ENCODE measurements around the gene SLC25A22. TPM values are rescaled to one million over a fixed set of nuclear protein-coding genes. Genes with fewer than 3 reads are reported as not detected.

Gene SLC25A22
- total RNA-seq, 1 experiment from 2014 or later: 38.1 TPM

GRCh38 chr11:763549-764321, 34.3 kb downstream of the SLC25A22 start:
- POLR2A ChIA-PET (ENCODE audit: low non-redundant PET): no interaction called here
- TSS peak; percentile 20 for BruUV-seq (replicated peaks)

GRCh38 chr11:763073-763463, 35.0 kb downstream of the SLC25A22 start:
- no TSS peak for BruUV-seq (replicated peaks)
- Histone ChIP-seq H3K36me3 (ENCODE audit: insufficient read depth, low read length, poor library complexity, severe bottlenecking) (peaks cover 50% of the 10 kb centered on the region), H3K27ac (ENCODE audit: low read depth, low read length, poor library complexity, severe bottlenecking) (peak overlapping the region; percentile 30), H3K4me3 (ENCODE audit: low read depth, low read length, poor library complexity, severe bottlenecking) (no peak overlapping the region), H3K4me1 (ENCODE audit: insufficient read depth, low read length, poor library complexity, severe bottlenecking) (no peaks in the 10 kb centered on the region), H3K27me3 (replicated peaks; ENCODE audit: insufficient read depth, low read depth, low read length, poor library complexity) (no peaks in the 10 kb centered on the region), H3K9me3 (ENCODE audit: low read depth, low read length, poor library complexity, severe bottlenecking) (no peaks in the 10 kb centered on the region)
- no peak for DNase-seq (ENCODE audit: low spot score)
- no peak for TF ChIP-seq CTCF (conservative IDR thresholded peaks at IDR 0.05; ENCODE audit: low read depth, low read length)
- ChIA-PET POLR2A (ENCODE audit: low non-redundant PET) (no interaction called here), CTCF (no interaction called here)
- intact Hi-C loops (cut with micrococcal nuclease; ENCODE audit: unreplicated experiment): no loop called here

More at GRCh38 chr11:763549-764321, 34.3 kb downstream of the SLC25A22 start:
- H3K4me3 ChIP-seq (ENCODE audit: low read depth, low read length, poor library complexity, severe bottlenecking): no peak overlapping the region
- intact Hi-C loops (cut with micrococcal nuclease; ENCODE audit: unreplicated experiment): no loop called here
- no peak overlapping the region for H3K27ac ChIP-seq (ENCODE audit: low read depth, low read length, poor library complexity, severe bottlenecking)
- CTCF ChIA-PET: no interaction called here
- no peaks in the 10 kb centered on the region for H3K27me3 ChIP-seq (replicated peaks; ENCODE audit: insufficient read depth, low read depth, low read length, poor library complexity)
- H3K9me3 ChIP-seq (ENCODE audit: low read depth, low read length, poor library complexity, severe bottlenecking): no peaks in the 10 kb centered on the region
- TF ChIP-seq EZH2 (IDR thresholded peaks at IDR 0.05; ENCODE audit: borderline replicate concordance, low read depth, low read length, poor library complexity, severe bottlenecking): no peak
- no peak for TF ChIP-seq CTCF (conservative IDR thresholded peaks at IDR 0.05; ENCODE audit: low read depth, low read length)
- H3K4me1 ChIP-seq (ENCODE audit: insufficient read depth, low read length, poor library complexity, severe bottlenecking): no peaks in the 10 kb centered on the region
- no peak for DNase-seq (ENCODE audit: low spot score)
- peaks cover 50% of the 10 kb centered on the region for H3K36me3 ChIP-seq (ENCODE audit: insufficient read depth, low read length, poor library complexity, severe bottlenecking)

GRCh38 chr11:762421-763072, 35.5 kb downstream of the SLC25A22 start:
- Histone ChIP-seq H3K36me3 (ENCODE audit: insufficient read depth, low read length, poor library complexity, severe bottlenecking) (peaks cover 49% of the 10 kb centered on the region), H3K4me1 (ENCODE audit: insufficient read depth, low read length, poor library complexity, severe bottlenecking) (no peaks in the 10 kb centered on the region), H3K27ac (ENCODE audit: low read depth, low read length, poor library complexity, severe bottlenecking) (peak overlapping the region; percentile 30), H3K4me3 (ENCODE audit: low read depth, low read length, poor library complexity, severe bottlenecking) (no peak overlapping the region), H3K27me3 (replicated peaks; ENCODE audit: insufficient read depth, low read depth, low read length, poor library complexity) (no peaks in the 10 kb centered on the region), H3K9me3 (ENCODE audit: low read depth, low read length, poor library complexity, severe bottlenecking) (no peaks in the 10 kb centered on the region)
- ChIA-PET POLR2A (ENCODE audit: low non-redundant PET) (no interaction called here), CTCF (no interaction called here)
- BruUV-seq (replicated peaks): no TSS peak
- peak; percentile 70 for DNase-seq (ENCODE audit: low spot score)
- TF ChIP-seq EZH2 (IDR thresholded peaks at IDR 0.05; ENCODE audit: borderline replicate concordance, low read depth, low read length, poor library complexity, severe bottlenecking) (no peak), CTCF (conservative IDR thresholded peaks at IDR 0.05; ENCODE audit: low read depth, low read length) (peak; percentile 46)
- intact Hi-C loops (cut with micrococcal nuclease; ENCODE audit: unreplicated experiment): no loop called here

Data from A673 (cell line).